Kidney (tissue), 14 donors: Measurements from ENCODE around the gene TIAM2. TPM values are rescaled to one million over a fixed set of nuclear protein-coding genes. Genes with fewer than 3 reads are reported as not detected.

Source experiments
- DNase-seq, 5 donors: peaks; one replicate each; pipeline ENCODE4 v3.0.0-alpha.2; 2013 to 2020
- FAIRE-seq: peaks from 2 replicates; lab custom pipeline; 2012; peaks lifted over from hg19 to GRCh38; lab: Jason Lieb, UNC
- H3K27ac ChIP-seq, 2 donors: one replicate each; pipeline ENCODE4 v1.7.0; 2013; ENCODE audit warnings: low read depth in 2 of 2, low read length in 2 of 2, inconsistent platforms in 1 of 2
- H3K27me3 ChIP-seq: one replicate; pipeline ENCODE4 v1.7.1; 2013; ENCODE audit warnings: low read length, inconsistent platforms; ENCODE audit not compliant: control insufficient read depth, insufficient read depth
- H3K36me3 ChIP-seq, 3 donors: one replicate each; pipeline versions ENCODE4 v1.7.0 to v1.7.1; 2013; ENCODE audit warnings: low read length in 3 of 3, control low read depth in 1 of 3, inconsistent platforms in 1 of 3; ENCODE audit not compliant: insufficient read depth in 3 of 3, control insufficient read depth in 2 of 3
- H3K4me1 ChIP-seq, 3 donors: one replicate each; pipeline versions ENCODE4 v1.7.0 to v1.7.1; 2013; ENCODE audit warnings: low read length in 3 of 3, inconsistent platforms in 1 of 3, low read depth in 1 of 3; ENCODE audit not compliant: control insufficient read depth in 2 of 3, insufficient read depth in 2 of 3
- H3K4me3 ChIP-seq, 3 donors: one replicate each; pipeline versions ENCODE4 v1.7.0 to v1.8.1; 2013; ENCODE audit warnings: low read length in 3 of 3, control low read depth in 1 of 3, inconsistent platforms in 1 of 3
- H3K9ac ChIP-seq, 3 donors: one replicate each; pipeline versions ENCODE4 v1.7.0 to v1.7.1; 2013; ENCODE audit warnings: low read length in 3 of 3, control low read depth in 1 of 3, inconsistent platforms in 1 of 3
- H3K9me3 ChIP-seq, 3 donors: one replicate each; pipeline versions ENCODE4 v1.7.0 to v1.7.1; 2013; ENCODE audit warnings: low read length in 3 of 3, control low read depth in 1 of 3, inconsistent platforms in 1 of 3; ENCODE audit not compliant: control insufficient read depth in 2 of 3, insufficient read depth in 1 of 3
- intact Hi-C: fragments of 100-400 bp; cut with DNase I; formaldehyde crosslinking; loops from one replicate; pipeline ENCODE4 v1.11.1; 2022
- polyA plus RNA-seq: library from polyadenylated mRNA; stranded (reverse); fragments of 350-450 nt; fragmentation: Illumina TruSeq; extraction: RNeasy Lipid Tissue Mini Kit (QIAGEN cat#74804); gene quantifications from one replicate; pipeline ENCODE4 v1.2.3, GENCODE V29; 2014; ENCODE audit warnings: low read depth, low replicate concordance; ENCODE audit not compliant: insufficient read depth
- total RNA-seq: library from RNA; stranded (reverse); fragmentation: NEBNext Ultra II Directional; extraction: Animal tissue kit (Norgen Biotek cat#: 25700); gene quantifications from one replicate; pipeline ENCODE4 v1.2.1, GENCODE V29; 2021
- TF ChIP-seq, protein P1 (sequence below): IDR thresholded peaks from 3 replicates; pipeline ENCODE4 v1.5.1; 2012; ENCODE audit warnings: mild to moderate bottlenecking, moderate library complexity, borderline replicate concordance; ENCODE audit not compliant: insufficient read depth; ENCODE audit errors: extremely low read depth
- donor health status: control.
- donor health status: control.
- donor health status: control.
- donor health status: control.
- donor health status: control.
- donor health status: DM: yes; HTN: yes; CAD: no.
- donor health status: Normal renal cell carcinoma (clear cell type).

TIAM2 gene
- total and polyA plus RNA-seq, 2 donors from 2014 or later: 6.8 to 7.6 TPM

DNA sequence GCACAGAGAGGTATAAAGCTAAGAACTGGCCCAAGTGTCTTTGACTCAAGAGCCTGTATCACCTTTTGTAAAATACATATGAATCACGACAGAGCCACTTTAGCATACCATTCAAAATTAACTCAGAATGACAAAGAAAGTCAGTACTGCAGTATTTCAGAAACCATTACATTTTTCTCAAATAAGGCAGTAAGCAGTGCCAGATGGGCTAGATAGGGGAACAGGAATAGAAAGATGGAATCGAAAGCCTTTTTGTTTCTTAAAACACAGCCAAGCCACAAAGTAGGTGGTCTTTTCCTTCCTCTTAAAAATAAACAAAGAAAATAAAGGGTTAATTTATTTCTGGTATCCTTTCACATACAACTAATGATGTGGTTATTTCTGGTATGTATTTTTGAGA is 279.0 kb downstream of the TIAM2 start:
- no peak overlapping the region for H3K4me3 ChIP-seq
- no peaks in the 10 kb centered on the region for H3K27me3 ChIP-seq
- TF ChIP-seq, protein P1, sequence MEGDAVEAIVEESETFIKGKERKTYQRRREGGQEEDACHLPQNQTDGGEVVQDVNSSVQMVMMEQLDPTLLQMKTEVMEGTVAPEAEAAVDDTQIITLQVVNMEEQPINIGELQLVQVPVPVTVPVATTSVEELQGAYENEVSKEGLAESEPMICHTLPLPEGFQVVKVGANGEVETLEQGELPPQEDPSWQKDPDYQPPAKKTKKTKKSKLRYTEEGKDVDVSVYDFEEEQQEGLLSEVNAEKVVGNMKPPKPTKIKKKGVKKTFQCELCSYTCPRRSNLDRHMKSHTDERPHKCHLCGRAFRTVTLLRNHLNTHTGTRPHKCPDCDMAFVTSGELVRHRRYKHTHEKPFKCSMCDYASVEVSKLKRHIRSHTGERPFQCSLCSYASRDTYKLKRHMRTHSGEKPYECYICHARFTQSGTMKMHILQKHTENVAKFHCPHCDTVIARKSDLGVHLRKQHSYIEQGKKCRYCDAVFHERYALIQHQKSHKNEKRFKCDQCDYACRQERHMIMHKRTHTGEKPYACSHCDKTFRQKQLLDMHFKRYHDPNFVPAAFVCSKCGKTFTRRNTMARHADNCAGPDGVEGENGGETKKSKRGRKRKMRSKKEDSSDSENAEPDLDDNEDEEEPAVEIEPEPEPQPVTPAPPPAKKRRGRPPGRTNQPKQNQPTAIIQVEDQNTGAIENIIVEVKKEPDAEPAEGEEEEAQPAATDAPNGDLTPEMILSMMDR: no peak
- no peaks in the 10 kb centered on the region for H3K4me1 ChIP-seq
- H3K27ac ChIP-seq: no peak overlapping the region
- FAIRE-seq (no peak), DNase-seq (no peak)
- H3K9ac ChIP-seq: no peak overlapping the region
- no peaks in the 10 kb centered on the region for H3K9me3 ChIP-seq
- H3K36me3 ChIP-seq: peaks cover 0 to 2% (median 0%) of the 10 kb centered on the region in 3 donors
- intact Hi-C loops: no loop called here

DNA sequence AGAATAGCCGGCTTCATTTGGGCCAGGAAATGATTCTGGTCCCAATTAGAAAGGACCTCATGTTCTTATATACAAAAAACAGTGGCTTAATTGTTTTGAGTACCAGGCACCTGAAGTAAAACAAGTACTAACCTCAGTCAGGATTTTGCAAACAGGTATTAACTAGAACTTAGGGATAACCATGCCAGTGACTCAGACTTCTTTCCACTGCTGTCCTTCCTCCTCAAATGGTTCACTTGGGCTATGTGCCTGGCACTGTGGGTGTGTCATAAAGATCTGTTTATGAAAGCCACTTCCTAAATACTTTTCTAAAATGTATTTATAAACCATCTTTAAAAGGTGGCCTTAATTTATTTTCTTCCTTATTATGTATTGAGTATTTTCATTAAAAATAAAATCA is 279.4 kb downstream of the TIAM2 start:
- FAIRE-seq: no peak
- TF ChIP-seq, protein P1: no peak
- Histone ChIP-seq H3K27ac (no peak overlapping the region), H3K9ac (no peak overlapping the region), H3K9me3 (no peaks in the 10 kb centered on the region), H3K36me3 (peaks cover 0 to 2% (median 0%) of the 10 kb centered on the region in 3 donors), H3K27me3 (no peaks in the 10 kb centered on the region), H3K4me1 (no peaks in the 10 kb centered on the region), H3K4me3 (no peak overlapping the region)
- DNase-seq: no peak
- intact Hi-C loops: no loop called here

DNA sequence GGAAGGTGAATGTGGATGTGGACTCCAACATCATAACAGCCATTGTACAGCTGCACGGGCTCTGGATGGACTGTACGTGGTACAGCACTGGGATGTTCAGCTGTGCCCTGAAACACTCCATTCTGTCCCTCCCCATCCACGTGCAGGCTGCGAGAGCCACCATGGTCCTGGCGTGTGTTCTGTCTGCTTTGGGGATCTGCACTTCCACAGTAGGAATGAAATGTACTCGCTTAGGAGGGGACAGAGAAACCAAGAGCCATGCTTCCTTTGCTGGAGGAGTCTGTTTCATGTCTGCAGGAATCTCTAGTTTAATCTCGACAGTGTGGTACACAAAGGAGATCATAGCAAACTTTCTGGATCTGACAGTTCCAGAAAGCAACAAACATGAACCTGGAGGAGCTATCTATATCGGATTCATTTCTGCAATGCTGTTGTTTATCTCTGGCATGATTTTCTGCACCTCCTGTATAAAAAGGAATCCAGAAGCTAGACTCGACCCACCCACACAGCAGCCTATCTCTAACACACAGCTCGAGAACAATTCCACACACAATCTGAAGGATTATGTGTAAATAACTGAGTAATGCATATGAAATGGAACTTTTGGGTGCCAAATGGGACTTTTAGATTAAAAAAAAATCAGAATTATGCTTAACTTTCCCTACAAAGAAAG is 280.8 kb downstream of the TIAM2 start:
- FAIRE-seq: no peak

More for the DNA sequence above, 280.8 kb downstream of the TIAM2 start:
- DNase-seq: no peak
- no peak overlapping the region for H3K27ac ChIP-seq
- TF ChIP-seq, protein P1: no peak
- no peaks in the 10 kb centered on the region for H3K4me1 ChIP-seq
- no peak overlapping the region for H3K4me3 ChIP-seq
- H3K36me3 ChIP-seq: peaks cover 0 to 2% (median 0%) of the 10 kb centered on the region in 3 donors
- no peak overlapping the region for H3K9ac ChIP-seq
- H3K9me3 ChIP-seq: no peaks in the 10 kb centered on the region
- H3K27me3 ChIP-seq: no peaks in the 10 kb centered on the region
- intact Hi-C loops: no loop called here
